ENCODE data around the gene CENPA.

The CENPA gene

GRCh38 chr2:26816893-26817292 lies 31.0 kb downstream of the CENPA start:
- no peak for TF ChIP-seq CTCF (IDR thresholded peaks at IDR 0.05; ENCODE audit: control extremely low read depth, extremely low read depth, low read depth, missing control alignments)
- CTCF ChIA-PET = no interaction called here
- no peak for DNase-seq (ENCODE audit: extremely low spot score)
- POLR2A ChIA-PET = no interaction called here

- ChIA-PET POLR2A (no interaction called here), CTCF (interaction anchor here (0.9 to 1.4 kb wide), 3 partner anchors 12 to 124 kb away, joined by 3 to 5 read pairs (median 3); no protein-coding TSS in a partner anchor)
- TF ChIP-seq CTCF (IDR thresholded peaks at IDR 0.05; ENCODE audit: control extremely low read depth, extremely low read depth, low read depth, missing control alignments) = no peak
- DNase-seq (ENCODE audit: extremely low spot score) = no peak
These were observed 32.4 kb downstream of the CENPA start for GRCh38 chr2:26818255-26818654.

- CTCF ChIA-PET = interaction anchor here (0.9 to 1.4 kb wide), 3 partner anchors 12 to 124 kb away, joined by 3 to 5 read pairs (median 3); no protein-coding TSS in a partner anchor
- POLR2A ChIA-PET = no interaction called here
These were observed 33.1 kb downstream of the CENPA start for GRCh38 chr2:26818972-26819371.

GRCh38 chr2:26820932-26821331 lies 35.1 kb downstream of the CENPA start:
- no peak for DNase-seq (ENCODE audit: extremely low spot score)
- ChIA-PET CTCF (interaction anchor here (1.1 to 1.7 kb wide), 2 partner anchors 25 to 243 kb away, joined by 3 to 5 read pairs; no protein-coding TSS in a partner anchor), POLR2A (no interaction called here)
- TF ChIP-seq CTCF (IDR thresholded peaks at IDR 0.05; ENCODE audit: control extremely low read depth, extremely low read depth, low read depth, missing control alignments) = no peak

More at GRCh38 chr2:26818972-26819371, 33.1 kb downstream of the CENPA start:
- no peak for DNase-seq (ENCODE audit: extremely low spot score)
- no peak for TF ChIP-seq CTCF (IDR thresholded peaks at IDR 0.05; ENCODE audit: control extremely low read depth, extremely low read depth, low read depth, missing control alignments)

GRCh38 chr2:26822877-26823276 lies 37.0 kb downstream of the CENPA start:
- CTCF ChIA-PET = interaction anchor here (1.4 kb wide), 2 partner anchors 23 to 121 kb away, joined by 3 read pairs; no protein-coding TSS in a partner anchor
- no peak for DNase-seq (ENCODE audit: extremely low spot score)
- TF ChIP-seq CTCF (IDR thresholded peaks at IDR 0.05; ENCODE audit: control extremely low read depth, extremely low read depth, low read depth, missing control alignments) = no peak
- POLR2A ChIA-PET = no interaction called here

GRCh38 chr2:26838121-26838906 lies 52.5 kb downstream of the CENPA start:
- CTCF ChIA-PET = no interaction called here
- POLR2A ChIA-PET = interaction anchor here (0.6 kb wide), 1 partner anchor 37 kb away, joined by 3 read pairs; no protein-coding TSS in a partner anchor
- DNase-seq (ENCODE audit: extremely low spot score) = no peak
- no peak for TF ChIP-seq CTCF (IDR thresholded peaks at IDR 0.05; ENCODE audit: control extremely low read depth, extremely low read depth, low read depth, missing control alignments)
